LNCAP (cell line): ENCODE results near the gene ARHGAP32.

ENCODE experiments used
- TF ChIP-seq, protein P1 (sequence below): fragments of 450-650 bp; IDR thresholded peaks from 2 replicates; pipeline ENCODE4 v1.5.1; 2017; ENCODE audit warnings: mild to moderate bottlenecking

Gene ARHGAP32

DNA sequence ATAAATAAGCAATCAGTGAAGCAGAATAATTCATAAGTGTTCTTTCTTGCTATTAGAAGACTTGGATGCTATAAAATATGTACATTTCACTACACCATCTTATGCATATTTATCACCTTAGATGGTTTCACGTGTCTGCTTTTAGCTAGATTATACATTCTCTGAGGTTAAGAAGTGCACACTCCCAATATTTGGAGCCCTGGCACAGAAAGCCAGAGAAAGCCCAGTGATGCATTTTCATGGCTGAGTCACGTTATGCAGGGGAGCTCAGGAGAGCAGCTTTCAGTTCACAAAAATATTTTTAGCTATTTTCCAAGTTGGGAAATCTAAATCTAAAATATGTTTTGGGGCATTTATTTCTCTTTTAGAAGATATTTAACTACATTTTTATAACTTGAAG, 244.4 kb downstream of the ARHGAP32 start:
- TF ChIP-seq, protein P1, sequence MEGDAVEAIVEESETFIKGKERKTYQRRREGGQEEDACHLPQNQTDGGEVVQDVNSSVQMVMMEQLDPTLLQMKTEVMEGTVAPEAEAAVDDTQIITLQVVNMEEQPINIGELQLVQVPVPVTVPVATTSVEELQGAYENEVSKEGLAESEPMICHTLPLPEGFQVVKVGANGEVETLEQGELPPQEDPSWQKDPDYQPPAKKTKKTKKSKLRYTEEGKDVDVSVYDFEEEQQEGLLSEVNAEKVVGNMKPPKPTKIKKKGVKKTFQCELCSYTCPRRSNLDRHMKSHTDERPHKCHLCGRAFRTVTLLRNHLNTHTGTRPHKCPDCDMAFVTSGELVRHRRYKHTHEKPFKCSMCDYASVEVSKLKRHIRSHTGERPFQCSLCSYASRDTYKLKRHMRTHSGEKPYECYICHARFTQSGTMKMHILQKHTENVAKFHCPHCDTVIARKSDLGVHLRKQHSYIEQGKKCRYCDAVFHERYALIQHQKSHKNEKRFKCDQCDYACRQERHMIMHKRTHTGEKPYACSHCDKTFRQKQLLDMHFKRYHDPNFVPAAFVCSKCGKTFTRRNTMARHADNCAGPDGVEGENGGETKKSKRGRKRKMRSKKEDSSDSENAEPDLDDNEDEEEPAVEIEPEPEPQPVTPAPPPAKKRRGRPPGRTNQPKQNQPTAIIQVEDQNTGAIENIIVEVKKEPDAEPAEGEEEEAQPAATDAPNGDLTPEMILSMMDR: no peak

DNA sequence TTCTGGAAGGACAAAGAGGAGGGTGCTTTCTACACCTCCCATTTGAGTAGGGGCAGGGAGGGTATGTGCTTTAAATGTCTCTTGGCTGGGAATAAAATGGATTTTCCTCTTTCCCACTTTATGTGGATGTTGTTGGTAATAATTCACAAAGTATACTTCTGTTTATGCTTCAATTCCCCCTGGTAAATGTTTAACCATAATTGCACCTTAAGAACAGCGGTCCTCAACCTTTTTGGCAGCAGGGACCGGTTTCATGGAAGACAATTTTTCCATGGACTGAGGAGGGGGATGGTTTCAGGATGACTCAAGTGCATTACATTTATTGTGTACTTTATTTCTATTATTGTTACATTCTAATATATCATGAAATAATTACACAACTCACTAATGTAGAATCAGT, 245.5 kb downstream of the ARHGAP32 start:
- TF ChIP-seq, protein P1: no peak

- TF ChIP-seq, protein P1: no peak
These were observed 248.6 kb downstream of the ARHGAP32 start for GRCh38 chr11:128943428-128943976.

DNA sequence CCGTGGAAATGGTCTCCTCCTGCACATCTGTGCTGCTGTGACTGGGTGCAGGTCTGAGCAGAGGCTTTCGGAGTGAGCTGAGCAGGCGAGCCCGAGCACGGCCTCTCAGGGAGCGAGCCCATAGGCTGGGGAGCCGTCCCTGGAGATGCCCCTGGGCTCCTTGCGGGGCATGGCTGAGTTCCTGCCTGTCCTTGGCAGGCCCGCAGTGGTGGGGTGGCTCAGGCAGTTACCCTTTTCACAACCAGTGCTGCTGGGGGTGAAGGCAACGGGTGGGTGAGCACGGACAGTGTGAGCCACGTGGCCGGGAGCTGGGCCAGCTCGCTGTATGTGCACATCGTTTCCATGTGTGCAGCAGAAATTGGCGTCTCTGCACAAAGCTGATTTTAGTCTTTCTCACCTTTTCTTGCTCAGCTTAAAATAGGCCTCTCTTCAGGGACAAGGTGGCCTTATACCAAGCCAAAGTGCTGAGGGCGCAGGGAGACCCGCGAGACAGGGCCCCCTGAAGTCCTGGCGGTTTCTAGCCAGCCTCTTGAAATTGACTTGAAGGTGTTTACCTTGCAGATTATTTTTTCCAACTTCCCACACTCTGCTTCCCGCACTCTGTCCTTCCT, 249.2 kb downstream of the ARHGAP32 start, which contains the start of gene TP53AIP1:
Gene TP53AIP1, minus strand, starts transcription at position 55 of the 611 bp plus-strand sequence. CDS start 5,053 bp downstream, outside the sequence.
- TF ChIP-seq, protein P1: no peak

- TF ChIP-seq, protein P1: no peak
These were observed 249.9 kb downstream of the ARHGAP32 start for GRCh38 chr11:128942272-128942612.

GRCh38 chr11:128941573-128942271, 250.4 kb downstream of the ARHGAP32 start:
- TF ChIP-seq, protein P1: no peak

DNA sequence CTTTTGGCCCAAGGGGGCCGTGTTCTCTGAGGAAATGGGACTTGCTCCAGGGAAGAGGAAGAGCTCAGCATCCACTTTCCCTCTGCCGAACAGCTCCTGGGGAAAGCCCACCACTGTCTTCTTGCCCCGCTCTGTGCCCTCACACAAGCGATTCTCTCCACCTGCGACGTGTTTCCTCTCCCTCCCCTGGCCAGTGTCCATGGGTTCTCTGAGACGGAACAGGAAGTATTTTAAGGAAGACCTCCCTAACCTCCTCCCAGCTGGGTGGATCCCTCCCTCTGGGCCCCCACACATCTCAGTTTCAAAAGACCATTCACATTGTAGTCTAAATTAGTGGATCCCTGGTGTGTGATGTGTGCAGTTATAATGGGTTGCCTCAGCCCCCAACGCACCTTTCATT, 251.0 kb downstream of the ARHGAP32 start:
- TF ChIP-seq, protein P1: no peak
